K562 (cell line): ENCODE measurements around the gene GMPR2. TPM values are rescaled to one million over a fixed set of nuclear protein-coding genes. Genes with fewer than 3 reads are reported as not detected.

Source experiments
- ATAC-seq: fragments of 200-7000 bp; cut with Tn5 transposase; 3 replicates; pipeline ENCODE4 v1.9.1; 2020; ENCODE audit warnings: moderate library complexity
- BruUV-seq: library from RNA; stranded (reverse); fragments of 400-500 nt; replicated peaks from 2 replicates; lab custom pipeline; 2021; lab: Mats Ljungman, UMichigan
- CTCF ChIA-PET: fragments of 300-600 bp; formaldehyde crosslinking; extraction: SDS; loops from one replicate; lab custom pipeline; 2021; ENCODE audit warnings: low intra/inter-chr PET ratio; lab: Yijun Ruan, JAX
- POLR2A ChIA-PET: fragments of 300-600, 350-650 bp; sonication (Branson Sonifier 250); formaldehyde crosslinking; extraction: SDS; loops from one replicate; lab custom pipeline; 2021; ENCODE audit warnings: antibody characterized with exemption, inconsistent platforms; lab: Yijun Ruan, JAX
- DNase-seq, 4 experiments: peaks; one replicate each; pipeline versions ENCODE4 v3.0.0 to v3.0.0-alpha.2; 2011 to 2018; ENCODE audit warnings: low spot score in 3 of 4, mixed read lengths in 3 of 4; ENCODE audit errors: extremely low read depth in 1 of 4
- FAIRE-seq: peaks from 2 replicates; lab custom pipeline; 2011; peaks lifted over from hg19 to GRCh38; lab: Jason Lieb, UNC
- H2AFZ ChIP-seq: 2 replicates; pipeline ENCODE4 v1.6.0; 2011; ENCODE audit warnings: low read depth, low read length, control low read depth, inconsistent platforms
- H3K27ac ChIP-seq: fragments of 200-600 bp; 3 replicates; pipeline ENCODE4 v1.8.0; 2011; ENCODE audit warnings: low read depth, mild to moderate bottlenecking, control low read depth, inconsistent platforms, low read length, moderate library complexity, mixed read lengths; ENCODE audit errors: extremely low read depth
- H3K27me3 ChIP-seq, 2 experiments: fragments of 300-600 bp in 1 of 2; 2 replicates in 1 of 2; 3 replicates in 1 of 2; pipeline versions ENCODE4 v1.6.0 to v1.8.0; 2011; ENCODE audit warnings: inconsistent platforms in 2 of 2, low read length in 2 of 2, mild to moderate bottlenecking in 1 of 2, mixed read lengths in 1 of 2, moderate library complexity in 1 of 2; ENCODE audit not compliant: control insufficient read depth in 2 of 2, insufficient read depth in 2 of 2
- H3K36me3 ChIP-seq: fragments of 300-600 bp; 3 replicates; pipeline ENCODE4 v1.8.0; 2011; ENCODE audit warnings: mild to moderate bottlenecking, low read length, inconsistent platforms; ENCODE audit not compliant: control insufficient read depth, insufficient read depth
- H3K4me1 ChIP-seq, 2 experiments: fragments of 200-600 bp in 1 of 2; replicated peaks in 1 of 2; 2 replicates in 1 of 2; 3 replicates in 1 of 2; pipeline versions ENCODE4 v1.5.1 to v1.8.0; 2011; ENCODE audit warnings: inconsistent platforms in 2 of 2, low read length in 2 of 2, mild to moderate bottlenecking in 1 of 2, mixed read lengths in 1 of 2, moderate library complexity in 1 of 2; ENCODE audit not compliant: control insufficient read depth in 2 of 2, insufficient read depth in 2 of 2
- H3K4me2 ChIP-seq: 2 replicates; pipeline ENCODE4 v1.6.1; 2011; ENCODE audit warnings: low read length, control low read depth, inconsistent platforms, mixed read lengths; ENCODE audit not compliant: insufficient read depth
- H3K4me3 ChIP-seq: fragments of 200-600 bp; sonication (generic), shearing (Covaris generic); 2 replicates; pipeline ENCODE4 v1.5.1; 2016; ENCODE audit warnings: control low read depth, inconsistent platforms
- H3K79me2 ChIP-seq: fragments of 200-600 bp; 3 replicates; pipeline ENCODE4 v1.8.0; 2011; ENCODE audit warnings: low read length, inconsistent platforms; ENCODE audit not compliant: control insufficient read depth, insufficient read depth
- H3K9ac ChIP-seq, 2 experiments: 2 replicates each; pipeline versions ENCODE4 v1.6.0 to v1.6.1; 2011; ENCODE audit warnings: low read depth in 2 of 2, low read length in 2 of 2, control low read depth in 1 of 2, inconsistent platforms in 1 of 2, mild to moderate bottlenecking in 1 of 2, mixed read lengths in 1 of 2; ENCODE audit not compliant: insufficient read depth in 1 of 2
- H3K9me1 ChIP-seq: one replicate; pipeline ENCODE4 v1.6.0; 2011; ENCODE audit warnings: inconsistent platforms, mild to moderate bottlenecking, low read length, moderate library complexity; ENCODE audit not compliant: control insufficient read depth, insufficient read depth
- H3K9me3 ChIP-seq: replicated peaks from 2 replicates; pipeline ENCODE4 v1.5.1; 2011; ENCODE audit warnings: low read depth, low read length, inconsistent platforms; ENCODE audit not compliant: control insufficient read depth, insufficient read depth
- H4K20me1 ChIP-seq: replicated peaks from 2 replicates; pipeline ENCODE4 v1.6.1; 2011; ENCODE audit warnings: low read length, inconsistent platforms, mixed read lengths; ENCODE audit not compliant: control insufficient read depth, insufficient read depth
- ETV6 ChIP-seq, 3 experiments: fragments of 150-350 bp in 1 of 3; sonication (generic) in 1 of 3; formaldehyde crosslinking in 1 of 3; IDR thresholded peaks; 2 replicates each; pipeline versions ENCODE4 v1.6.1 to v1.8.0; 2014 to 2022; ENCODE audit warnings: borderline replicate concordance in 2 of 3, low read depth in 2 of 3, antibody characterized with exemption in 1 of 3, low read length in 1 of 3, mild to moderate bottlenecking in 1 of 3, missing genetic modification reagents in 1 of 3
- ZKSCAN3 ChIP-seq: fragments of 250-450 bp; sonication (Bioruptor Pico); IDR thresholded peaks from 2 replicates; pipeline ENCODE4 v1.4.0; 2020
- WGBS: fragments of 100-300 bp; shearing (Covaris generic); methylation state at CpG from one replicate; pipeline ENCODE4 v1.1.6; 2016; ENCODE audit warnings: low coverage, mixed read lengths; ENCODE audit not compliant: insufficient coverage; ENCODE audit errors: missing lambda C conversion rate; 5-methylcytosine and 5-hydroxymethylcytosine counted together
- in situ Hi-C: fragments of 300-500 bp; cut with MboI; formaldehyde crosslinking; loops from 4 replicates; pipeline ENCODE4 v1.15.0; 2018; ENCODE audit warnings: inconsistent platforms, mixed read lengths
- intact Hi-C: fragments of 100-400 bp; cut with micrococcal nuclease; formaldehyde crosslinking; loops from 2 replicates; pipeline ENCODE4 v1.14.2; 2022
- polyA plus RNA-seq, 8 experiments: library from polyadenylated mRNA; depleted of rRNA in 4 of 8; stranded (reverse) in 5 of 8; unstranded in 3 of 8; fragments of >200 nt; fragmentation: Nextera tagmentation in 2 of 8; fragmentation: Illumina TruSeq in 1 of 8; extraction: Ambion mirVana in 2 of 8; extraction: Trizol in 1 of 8; gene quantifications; 2 replicates each; pipeline versions ENCODE4 v1.2.1 to v1.2.3, GENCODE V29; 2011 to 2014; ENCODE audit warnings: inconsistent platforms in 1 of 8, missing spikeins in 1 of 8
- total RNA-seq, 7 experiments: library from RNA; depleted of rRNA in 6 of 7; stranded (reverse); fragments of >200 nt in 6 of 7; fragmentation: Illumina TruSeq in 2 of 7; extraction: Trizol in 2 of 7; gene quantifications; 2 replicates each; pipeline versions ENCODE4 v1.2.1 to v1.2.3, GENCODE V29; 2011 to 2021; ENCODE audit warnings: low replicate concordance in 1 of 7
- TF ChIP-seq, protein P1 (sequence below): fragments of 450-650 bp; IDR thresholded peaks from 2 replicates; pipeline ENCODE4 v1.6.1; 2017; ENCODE audit warnings: mild to moderate bottlenecking, moderate library complexity
- TF ChIP-seq, protein P2 (sequence below), 3 experiments: fragments of 200-800 bp in 1 of 3; sonication (Bioruptor generic) in 1 of 3; sonication (generic) in 1 of 3; formaldehyde crosslinking in 1 of 3; IDR thresholded peaks; 2 replicates each; pipeline versions ENCODE4 v1.6.1 to v1.8.0; 2016 to 2022; ENCODE audit warnings: mild to moderate bottlenecking in 2 of 3, missing compliant biosample characterization in 2 of 3, missing genetic modification characterization in 2 of 3, missing genetic modification reagents in 1 of 3
- TF ChIP-seq, protein P3 (sequence below): fragments of 250-450 bp; sonication (Bioruptor Pico); IDR thresholded peaks from 2 replicates; pipeline ENCODE4 v1.8.0; 2022; ENCODE audit warnings: moderate library complexity, mild to moderate bottlenecking, inconsistent platforms
- TF ChIP-seq, protein P4 (sequence below): IDR thresholded peaks from 2 replicates; pipeline ENCODE4 v1.6.1; 2011; ENCODE audit warnings: borderline replicate concordance, low read depth, mild to moderate bottlenecking, moderate library complexity, low read length; ENCODE audit not compliant: insufficient read depth, poor library complexity, severe bottlenecking

GMPR2 gene
- total and polyA plus RNA-seq, 9 of the 15 experiments (the other 6 are each of a cell fraction or from before 2014, with no cell fraction given), result 26.4 to 67.4 (median 36.3) TPM

DNA sequence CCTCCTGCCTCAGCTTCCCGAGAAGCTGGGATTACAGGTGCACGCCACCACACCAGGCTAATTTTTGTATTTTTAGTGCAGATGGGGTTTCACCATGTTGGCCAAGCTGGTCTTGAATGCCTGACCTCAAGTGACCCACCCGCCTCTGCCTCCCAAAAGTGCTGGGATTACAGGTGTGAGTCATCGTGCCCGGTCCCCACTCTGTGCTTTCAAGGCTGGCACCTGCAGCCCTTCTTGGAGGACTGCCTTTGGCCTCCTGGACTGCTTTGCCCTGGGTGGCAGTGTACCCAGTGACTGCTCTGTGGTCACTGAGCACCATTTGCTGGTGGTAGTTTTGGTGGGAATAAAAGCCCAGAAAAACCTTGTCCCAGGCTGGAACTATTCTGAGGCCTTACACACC, 54.3 kb downstream of the GMPR2 start:
- ChIA-PET CTCF (no interaction called here), POLR2A (interaction anchor here (0.5 kb wide), 1 partner anchor 172 kb away, joined by 3 read pairs; the partner anchor contains the start of gene NRL)
- Histone ChIP-seq H3K9ac (no peak overlapping the region), H2AFZ (no peak overlapping the region), H3K27ac (no peak overlapping the region), H3K27me3 (no peaks in the 10 kb centered on the region), H3K4me3 (no peak overlapping the region), H3K9me1 (no peaks in the 10 kb centered on the region), H3K36me3 (peaks cover 19% of the 10 kb centered on the region; the same call in 1 of the 3 replicates), H3K79me2 (no peaks in the 10 kb centered on the region), H3K9me3 (no peaks in the 10 kb centered on the region), H3K4me2 (no peak overlapping the region), H3K4me1 (no peaks in the 10 kb centered on the region; a peak in 1 of 5 replicates), H4K20me1 (no peaks in the 10 kb centered on the region)
- no peak for FAIRE-seq
- intact Hi-C loops (no loop called here), in situ Hi-C loops (no loop called here)
- ATAC-seq, result no peak
- no TSS peak for BruUV-seq
- TF ChIP-seq, protein P1, sequence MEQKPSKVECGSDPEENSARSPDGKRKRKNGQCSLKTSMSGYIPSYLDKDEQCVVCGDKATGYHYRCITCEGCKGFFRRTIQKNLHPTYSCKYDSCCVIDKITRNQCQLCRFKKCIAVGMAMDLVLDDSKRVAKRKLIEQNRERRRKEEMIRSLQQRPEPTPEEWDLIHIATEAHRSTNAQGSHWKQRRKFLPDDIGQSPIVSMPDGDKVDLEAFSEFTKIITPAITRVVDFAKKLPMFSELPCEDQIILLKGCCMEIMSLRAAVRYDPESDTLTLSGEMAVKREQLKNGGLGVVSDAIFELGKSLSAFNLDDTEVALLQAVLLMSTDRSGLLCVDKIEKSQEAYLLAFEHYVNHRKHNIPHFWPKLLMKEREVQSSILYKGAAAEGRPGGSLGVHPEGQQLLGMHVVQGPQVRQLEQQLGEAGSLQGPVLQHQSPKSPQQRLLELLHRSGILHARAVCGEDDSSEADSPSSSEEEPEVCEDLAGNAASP, result no peak
- TF ChIP-seq ETV6 (IDR thresholded peaks at IDR 0.05; ENCODE audit: borderline replicate concordance in 1 of 2, low read depth in 2 of 2, low read length in 1 of 2), result no peak
- TF ChIP-seq ETV6 (CRISPR knock-in tag; IDR thresholded peaks at IDR 0.05; ENCODE audit: borderline replicate concordance), result no peak
- TF ChIP-seq, protein P2, sequence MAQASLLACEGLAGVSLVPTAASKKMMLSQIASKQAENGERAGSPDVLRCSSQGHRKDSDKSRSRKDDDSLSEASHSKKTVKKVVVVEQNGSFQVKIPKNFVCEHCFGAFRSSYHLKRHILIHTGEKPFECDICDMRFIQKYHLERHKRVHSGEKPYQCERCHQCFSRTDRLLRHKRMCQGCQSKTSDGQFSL (CRISPR knock-in tag; IDR thresholded peaks at IDR 0.05), result no peak
- TF ChIP-seq, protein P2 (tag; IDR thresholded peaks at IDR 0.05), result no peak
- no peak for TF ChIP-seq ZKSCAN3 (CRISPR knock-in tag)
- TF ChIP-seq, protein P3, sequence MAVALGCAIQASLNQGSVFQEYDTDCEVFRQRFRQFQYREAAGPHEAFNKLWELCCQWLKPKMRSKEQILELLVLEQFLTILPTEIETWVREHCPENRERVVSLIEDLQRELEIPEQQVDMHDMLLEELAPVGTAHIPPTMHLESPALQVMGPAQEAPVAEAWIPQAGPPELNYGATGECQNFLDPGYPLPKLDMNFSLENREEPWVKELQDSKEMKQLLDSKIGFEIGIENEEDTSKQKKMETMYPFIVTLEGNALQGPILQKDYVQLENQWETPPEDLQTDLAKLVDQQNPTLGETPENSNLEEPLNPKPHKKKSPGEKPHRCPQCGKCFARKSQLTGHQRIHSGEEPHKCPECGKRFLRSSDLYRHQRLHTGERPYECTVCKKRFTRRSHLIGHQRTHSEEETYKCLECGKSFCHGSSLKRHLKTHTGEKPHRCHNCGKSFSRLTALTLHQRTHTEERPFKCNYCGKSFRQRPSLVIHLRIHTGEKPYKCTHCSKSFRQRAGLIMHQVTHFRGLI (CRISPR knock-in tag), result no peak
- TF ChIP-seq, protein P4, sequence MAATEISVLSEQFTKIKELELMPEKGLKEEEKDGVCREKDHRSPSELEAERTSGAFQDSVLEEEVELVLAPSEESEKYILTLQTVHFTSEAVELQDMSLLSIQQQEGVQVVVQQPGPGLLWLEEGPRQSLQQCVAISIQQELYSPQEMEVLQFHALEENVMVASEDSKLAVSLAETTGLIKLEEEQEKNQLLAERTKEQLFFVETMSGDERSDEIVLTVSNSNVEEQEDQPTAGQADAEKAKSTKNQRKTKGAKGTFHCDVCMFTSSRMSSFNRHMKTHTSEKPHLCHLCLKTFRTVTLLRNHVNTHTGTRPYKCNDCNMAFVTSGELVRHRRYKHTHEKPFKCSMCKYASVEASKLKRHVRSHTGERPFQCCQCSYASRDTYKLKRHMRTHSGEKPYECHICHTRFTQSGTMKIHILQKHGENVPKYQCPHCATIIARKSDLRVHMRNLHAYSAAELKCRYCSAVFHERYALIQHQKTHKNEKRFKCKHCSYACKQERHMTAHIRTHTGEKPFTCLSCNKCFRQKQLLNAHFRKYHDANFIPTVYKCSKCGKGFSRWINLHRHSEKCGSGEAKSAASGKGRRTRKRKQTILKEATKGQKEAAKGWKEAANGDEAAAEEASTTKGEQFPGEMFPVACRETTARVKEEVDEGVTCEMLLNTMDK, result no peak
- 69% methylated on average over 3 of the region's 5 CpGs for WGBS
- DNase-seq, result no peak
